Lower lobe of right lung (tissue), 2 donors: Measurements from ENCODE around the gene MED10. TPM values are rescaled to one million over a fixed set of nuclear protein-coding genes. Genes with fewer than 3 reads are reported as not detected.

Experiments used
- ATAC-seq, 2 donors: fragments of 200-7000 bp; cut with Tn5 transposase; one replicate each; pipeline ENCODE4 v1.9.1; 2020 to 2022; ENCODE audit warnings: mild to moderate bottlenecking in 2 of 2, moderate library complexity in 2 of 2
- DNase-seq: peaks from one replicate; pipeline ENCODE4 v3.0.0-alpha.2; 2020
- H3K27ac ChIP-seq: fragments of 200-600 bp; one replicate; pipeline ENCODE4 v1.8.0; 2022
- H3K27me3 ChIP-seq: fragments of 200-600 bp; one replicate; pipeline ENCODE4 v1.8.0; 2022; ENCODE audit warnings: low read depth
- H3K36me3 ChIP-seq: fragments of 200-600 bp; one replicate; pipeline ENCODE4 v1.8.0; 2022; ENCODE audit warnings: mild to moderate bottlenecking
- H3K4me1 ChIP-seq: fragments of 200-600 bp; one replicate; pipeline ENCODE4 v1.8.0; 2022
- H3K4me3 ChIP-seq: fragments of 200-600 bp; one replicate; pipeline ENCODE4 v1.8.0; 2022; ENCODE audit warnings: mild to moderate bottlenecking
- H3K9me3 ChIP-seq: fragments of 200-600 bp; one replicate; pipeline ENCODE4 v1.8.0; 2022
- intact Hi-C: fragments of 100-400 bp; cut with DNase I; formaldehyde crosslinking; loops from one replicate; pipeline ENCODE4 v1.11.0; 2022
- total RNA-seq: library from RNA; stranded (reverse); fragmentation: NEBNext Ultra II Directional; extraction: Animal tissue kit (Norgen Biotek cat#: 25700); gene quantifications from one replicate; pipeline ENCODE4 v1.2.1, GENCODE V29; 2021
- TF ChIP-seq, protein P1 (sequence below): fragments of 200-600 bp; IDR thresholded peaks from one replicate; pipeline ENCODE4 v1.8.0; 2022; ENCODE audit warnings: antibody characterized with exemption, mild to moderate bottlenecking
- donor health status: DM: no; HTN: yes; CAD: no; lungs with severe emphysema.

Gene MED10
- total RNA-seq, 1 donor from 2014 or later, result 30.3 TPM

- H3K4me1 ChIP-seq, result no peaks in the 10 kb centered on the region
- ATAC-seq (no peak), DNase-seq (no peak)
- intact Hi-C loops, result no loop called here
- H3K4me3 ChIP-seq, result no peak overlapping the region
- TF ChIP-seq, protein P1, sequence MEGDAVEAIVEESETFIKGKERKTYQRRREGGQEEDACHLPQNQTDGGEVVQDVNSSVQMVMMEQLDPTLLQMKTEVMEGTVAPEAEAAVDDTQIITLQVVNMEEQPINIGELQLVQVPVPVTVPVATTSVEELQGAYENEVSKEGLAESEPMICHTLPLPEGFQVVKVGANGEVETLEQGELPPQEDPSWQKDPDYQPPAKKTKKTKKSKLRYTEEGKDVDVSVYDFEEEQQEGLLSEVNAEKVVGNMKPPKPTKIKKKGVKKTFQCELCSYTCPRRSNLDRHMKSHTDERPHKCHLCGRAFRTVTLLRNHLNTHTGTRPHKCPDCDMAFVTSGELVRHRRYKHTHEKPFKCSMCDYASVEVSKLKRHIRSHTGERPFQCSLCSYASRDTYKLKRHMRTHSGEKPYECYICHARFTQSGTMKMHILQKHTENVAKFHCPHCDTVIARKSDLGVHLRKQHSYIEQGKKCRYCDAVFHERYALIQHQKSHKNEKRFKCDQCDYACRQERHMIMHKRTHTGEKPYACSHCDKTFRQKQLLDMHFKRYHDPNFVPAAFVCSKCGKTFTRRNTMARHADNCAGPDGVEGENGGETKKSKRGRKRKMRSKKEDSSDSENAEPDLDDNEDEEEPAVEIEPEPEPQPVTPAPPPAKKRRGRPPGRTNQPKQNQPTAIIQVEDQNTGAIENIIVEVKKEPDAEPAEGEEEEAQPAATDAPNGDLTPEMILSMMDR, result no peak
- no peaks in the 10 kb centered on the region for H3K9me3 ChIP-seq
- no peak overlapping the region for H3K27ac ChIP-seq
- no peaks in the 10 kb centered on the region for H3K36me3 ChIP-seq
- no peaks in the 10 kb centered on the region for H3K27me3 ChIP-seq
Observed at GRCh38 chr5:6419340-6419852, 41.0 kb upstream of the MED10 start.

- Histone ChIP-seq H3K27me3 (no peaks in the 10 kb centered on the region), H3K36me3 (no peaks in the 10 kb centered on the region), H3K9me3 (no peaks in the 10 kb centered on the region), H3K27ac (no peak overlapping the region), H3K4me1 (no peaks in the 10 kb centered on the region), H3K4me3 (no peak overlapping the region)
- DNase-seq, result no peak
- intact Hi-C loops, result no loop called here
- TF ChIP-seq, protein P1, result no peak
- ATAC-seq, result no peak
Observed at GRCh38 chr5:6418679-6419276, 40.4 kb upstream of the MED10 start.

- Histone ChIP-seq H3K27me3 (no peaks in the 10 kb centered on the region), H3K4me3 (no peak overlapping the region), H3K27ac (no peak overlapping the region), H3K36me3 (no peaks in the 10 kb centered on the region), H3K4me1 (no peaks in the 10 kb centered on the region), H3K9me3 (no peaks in the 10 kb centered on the region)
- ATAC-seq, result no peak
- TF ChIP-seq, protein P1, result no peak
- intact Hi-C loops, result no loop called here
- DNase-seq, result no peak
Observed at GRCh38 chr5:6417657-6418056, 39.3 kb upstream of the MED10 start.

- TF ChIP-seq, protein P1, result no peak
- intact Hi-C loops, result no loop called here
- H3K27ac ChIP-seq, result no peak overlapping the region
Observed at GRCh38 chr5:6412811-6413210, 34.5 kb upstream of the MED10 start.

GRCh38 chr5:6411141-6411540 lies 32.8 kb upstream of the MED10 start:
- Histone ChIP-seq H3K27ac (no peak overlapping the region), H3K9me3 (no peaks in the 10 kb centered on the region), H3K27me3 (peaks cover 8% of the 10 kb centered on the region), H3K36me3 (no peaks in the 10 kb centered on the region), H3K4me1 (no peaks in the 10 kb centered on the region), H3K4me3 (no peak overlapping the region)
- TF ChIP-seq, protein P1, result no peak
- no peak for DNase-seq
- no peak for ATAC-seq
- intact Hi-C loops, result no loop called here

More at GRCh38 chr5:6412811-6413210, 34.5 kb upstream of the MED10 start:
- DNase-seq (no peak), ATAC-seq (no peak)
- no peaks in the 10 kb centered on the region for H3K4me1 ChIP-seq
- H3K9me3 ChIP-seq, result no peaks in the 10 kb centered on the region
- no peaks in the 10 kb centered on the region for H3K27me3 ChIP-seq
- no peaks in the 10 kb centered on the region for H3K36me3 ChIP-seq
- H3K4me3 ChIP-seq, result no peak overlapping the region
